HFFc6 (cell line): Measurements from ENCODE around the gene NCOA1. TPM values are rescaled to one million over a fixed set of nuclear protein-coding genes. Genes with fewer than 3 reads are reported as not detected.

Experiments used
- DNase-seq: peaks from one replicate; pipeline ENCODE4 v3.0.0-alpha.2; 2018
- H3K27ac Mint-ChIP-seq: 2 replicates; pipeline ENCODE4 v1.8.0; 2020; ENCODE audit warnings: mild to moderate bottlenecking, mixed read lengths
- H3K27me3 Mint-ChIP-seq: 2 replicates; pipeline ENCODE4 v1.8.0; 2021; ENCODE audit warnings: mild to moderate bottlenecking, moderate library complexity, mixed read lengths; ENCODE audit not compliant: insufficient read depth
- H3K36me3 Mint-ChIP-seq: 2 replicates; pipeline ENCODE4 v1.8.0; 2021; ENCODE audit warnings: low read depth, mixed read lengths
- H3K4me1 Mint-ChIP-seq: 2 replicates; pipeline ENCODE4 v1.8.0; 2020; ENCODE audit warnings: low read depth, mixed read lengths
- H3K4me3 Mint-ChIP-seq: 2 replicates; pipeline ENCODE4 v1.8.0; 2020; ENCODE audit warnings: mild to moderate bottlenecking, moderate library complexity, mixed read lengths
- H3K9me3 Mint-ChIP-seq: 2 replicates; pipeline ENCODE4 v1.8.0; 2020; ENCODE audit warnings: mild to moderate bottlenecking, mixed read lengths
- CTCF ChIP-seq: fragments of 200-600 bp; sonication (generic); IDR thresholded peaks from 2 replicates; pipeline ENCODE4 v1.5.0; 2021; ENCODE audit warnings: antibody characterized with exemption, mild to moderate bottlenecking
- total RNA-seq, 6 experiments: library from RNA; stranded (reverse); fragmentation: NEBNext Ultra II Directional; extraction: Animal tissue kit (Norgen Biotek cat#: 25700); gene quantifications; 2 replicates in 1 of 6; 3 replicates in 5 of 6; pipeline ENCODE4 v1.2.3, GENCODE V29; 2021

NCOA1 gene
- total RNA-seq, 6 experiments from 2014 or later, result 8.6 to 11.2 (median 10.7) TPM

GRCh38 chr2:24628746-24629145, 137.7 kb downstream of the NCOA1 start:
- Mint-ChIP-seq H3K27me3 (no peaks in the 10 kb centered on the region; the same call in 1 of the 2 replicates), H3K4me1 (no peaks in the 10 kb centered on the region), H3K36me3 (no peaks in the 10 kb centered on the region), H3K4me3 (no peak overlapping the region), H3K27ac (no peak overlapping the region), H3K9me3 (no peaks in the 10 kb centered on the region)
- DNase-seq, result no peak
- no peak for TF ChIP-seq CTCF

GRCh38 chr2:24632172-24632571, 141.1 kb downstream of the NCOA1 start:
- no peak for DNase-seq
- no peak overlapping the region for H3K27ac Mint-ChIP-seq
- no peaks in the 10 kb centered on the region for H3K36me3 Mint-ChIP-seq
- no peaks in the 10 kb centered on the region; the same call in 1 of the 2 replicates for H3K27me3 Mint-ChIP-seq
- H3K4me3 Mint-ChIP-seq, result no peak overlapping the region
- peaks cover 10% of the 10 kb centered on the region for H3K4me1 Mint-ChIP-seq
- H3K9me3 Mint-ChIP-seq, result no peaks in the 10 kb centered on the region
- TF ChIP-seq CTCF, result no peak

GRCh38 chr2:24635181-24635580, 144.1 kb downstream of the NCOA1 start:
- Mint-ChIP-seq H3K4me3 (no peak overlapping the region), H3K4me1 (peaks cover 17% of the 10 kb centered on the region), H3K27me3 (no peaks in the 10 kb centered on the region), H3K36me3 (no peaks in the 10 kb centered on the region), H3K27ac (peak overlapping the region; percentile 81), H3K9me3 (no peaks in the 10 kb centered on the region)
- peak; percentile 59 for DNase-seq
- TF ChIP-seq CTCF, result no peak

- Mint-ChIP-seq H3K27me3 (no peaks in the 10 kb centered on the region), H3K36me3 (no peaks in the 10 kb centered on the region), H3K27ac (no peak overlapping the region)
These were observed 147.5 kb downstream of the NCOA1 start for GRCh38 chr2:24638568-24638967.

GRCh38 chr2:24642351-24642750, 151.3 kb downstream of the NCOA1 start:
- Mint-ChIP-seq H3K36me3 (no peaks in the 10 kb centered on the region), H3K27ac (no peak overlapping the region), H3K4me3 (no peak overlapping the region), H3K27me3 (no peaks in the 10 kb centered on the region), H3K9me3 (no peaks in the 10 kb centered on the region), H3K4me1 (peaks cover 6% of the 10 kb centered on the region; the same call in 1 of the 2 replicates)
- TF ChIP-seq CTCF, result no peak
- DNase-seq, result no peak

More at GRCh38 chr2:24638568-24638967, 147.5 kb downstream of the NCOA1 start:
- no peaks in the 10 kb centered on the region for H3K9me3 Mint-ChIP-seq
- no peak for TF ChIP-seq CTCF
- H3K4me1 Mint-ChIP-seq, result peaks cover 17% of the 10 kb centered on the region
- H3K4me3 Mint-ChIP-seq, result no peak overlapping the region
- no peak for DNase-seq

GRCh38 chr2:24643051-24643450, 152.0 kb downstream of the NCOA1 start:
- Mint-ChIP-seq H3K27me3 (no peaks in the 10 kb centered on the region), H3K36me3 (no peaks in the 10 kb centered on the region), H3K9me3 (no peaks in the 10 kb centered on the region), H3K4me3 (no peak overlapping the region), H3K4me1 (peaks cover 6% of the 10 kb centered on the region; the same call in 1 of the 2 replicates), H3K27ac (no peak overlapping the region)
- no peak for DNase-seq
- no peak for TF ChIP-seq CTCF
